Activated B cell treated with CpG ODN at 0.5 μM for 24 hours (primary cell): ENCODE measurements around the gene TFPI2. TPM values are rescaled to one million over a fixed set of nuclear protein-coding genes. Genes with fewer than 3 reads are reported as not detected.

Source experiments
- ATAC-seq: fragments of 200-7000 bp; cut with Tn5 transposase; one replicate; pipeline ENCODE4 v1.10.0; 2021; ENCODE audit warnings: low read depth, mild to moderate bottlenecking, moderate library complexity
- CTCF ChIA-PET: fragments of 350-600 bp; sonication (Branson Sonifier 250); formaldehyde crosslinking; loops from one replicate; lab custom pipeline; 2021; ENCODE audit warnings: antibody characterized with exemption; lab: Charles Lee
- POLR2A ChIA-PET: fragments of 350-600 bp; sonication (Branson Sonifier 250); formaldehyde crosslinking; loops from one replicate; lab custom pipeline; 2021; ENCODE audit warnings: antibody characterized with exemption; lab: Charles Lee
- DNase-seq: peaks from one replicate; pipeline ENCODE4 v3.0.0; 2022
- H3K27ac Mint-ChIP-seq: one replicate; pipeline ENCODE4 v1.8.0; 2020; ENCODE audit warnings: mixed read lengths
- H3K27me3 Mint-ChIP-seq: one replicate; pipeline ENCODE4 v1.8.0; 2021; ENCODE audit warnings: mixed read lengths
- H3K36me3 Mint-ChIP-seq: one replicate; pipeline ENCODE4 v1.8.0; 2021; ENCODE audit warnings: low read depth, mixed read lengths
- H3K4me1 Mint-ChIP-seq: one replicate; pipeline ENCODE4 v1.8.0; 2021; ENCODE audit warnings: mixed read lengths
- H3K4me3 Mint-ChIP-seq: one replicate; pipeline ENCODE4 v1.8.0; 2020; ENCODE audit warnings: mild to moderate bottlenecking, mixed read lengths
- H3K9me3 Mint-ChIP-seq: one replicate; pipeline ENCODE4 v1.8.0; 2020; ENCODE audit warnings: mixed read lengths
- intact Hi-C: fragments of 100-400 bp; cut with micrococcal nuclease; formaldehyde crosslinking; loops from one replicate; pipeline ENCODE4 v1.15.1; 2024
- total RNA-seq: library from RNA; stranded (reverse); gene quantifications from 2 replicates; pipeline ENCODE4 v1.2.3, GENCODE V29; 2022
- TF ChIP-seq, protein P1 (sequence below): fragments of 200-600 bp; IDR thresholded peaks from one replicate; pipeline ENCODE4 v1.8.0; 2022; ENCODE audit warnings: antibody characterized with exemption, mild to moderate bottlenecking

TFPI2 gene
- total RNA-seq, 1 donor from 2014 or later, result 1.4 TPM

DNA sequence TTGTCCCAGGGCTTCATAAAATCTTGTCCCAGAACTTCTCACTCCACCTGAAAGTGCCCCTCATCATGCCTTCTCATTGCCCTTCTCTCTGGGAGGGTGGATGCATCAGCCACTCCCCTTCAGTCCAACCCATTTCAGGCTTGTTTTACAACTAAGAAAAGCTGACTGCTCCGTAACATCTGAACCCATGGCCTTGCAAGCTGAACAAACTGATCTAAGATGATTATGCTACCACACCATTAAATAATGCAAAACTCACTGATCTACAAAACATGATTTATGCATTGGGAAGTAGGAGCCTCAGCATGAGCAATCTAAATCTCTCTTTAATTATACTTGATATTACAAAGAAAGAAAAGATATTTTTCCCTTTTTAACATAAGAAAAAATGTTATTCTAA, 34.8 kb downstream of the TFPI2 start:
- TF ChIP-seq, protein P1, sequence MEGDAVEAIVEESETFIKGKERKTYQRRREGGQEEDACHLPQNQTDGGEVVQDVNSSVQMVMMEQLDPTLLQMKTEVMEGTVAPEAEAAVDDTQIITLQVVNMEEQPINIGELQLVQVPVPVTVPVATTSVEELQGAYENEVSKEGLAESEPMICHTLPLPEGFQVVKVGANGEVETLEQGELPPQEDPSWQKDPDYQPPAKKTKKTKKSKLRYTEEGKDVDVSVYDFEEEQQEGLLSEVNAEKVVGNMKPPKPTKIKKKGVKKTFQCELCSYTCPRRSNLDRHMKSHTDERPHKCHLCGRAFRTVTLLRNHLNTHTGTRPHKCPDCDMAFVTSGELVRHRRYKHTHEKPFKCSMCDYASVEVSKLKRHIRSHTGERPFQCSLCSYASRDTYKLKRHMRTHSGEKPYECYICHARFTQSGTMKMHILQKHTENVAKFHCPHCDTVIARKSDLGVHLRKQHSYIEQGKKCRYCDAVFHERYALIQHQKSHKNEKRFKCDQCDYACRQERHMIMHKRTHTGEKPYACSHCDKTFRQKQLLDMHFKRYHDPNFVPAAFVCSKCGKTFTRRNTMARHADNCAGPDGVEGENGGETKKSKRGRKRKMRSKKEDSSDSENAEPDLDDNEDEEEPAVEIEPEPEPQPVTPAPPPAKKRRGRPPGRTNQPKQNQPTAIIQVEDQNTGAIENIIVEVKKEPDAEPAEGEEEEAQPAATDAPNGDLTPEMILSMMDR, result no peak
- Mint-ChIP-seq H3K27me3 (peaks cover 12% of the 10 kb centered on the region), H3K9me3 (no peaks in the 10 kb centered on the region), H3K4me1 (no peaks in the 10 kb centered on the region), H3K36me3 (no peaks in the 10 kb centered on the region), H3K27ac (no peak overlapping the region), H3K4me3 (no peak overlapping the region)
- ATAC-seq (no peak), DNase-seq (no peak)
- CTCF ChIA-PET, result interaction anchor here (0.5 kb wide), 1 partner anchor 32 kb away, joined by 3 read pairs; no protein-coding TSS in a partner anchor
- POLR2A ChIA-PET, result no interaction called here
- intact Hi-C loops, result no loop called here

GRCh38 chr7:93854480-93854879, 36.1 kb downstream of the TFPI2 start:
- Mint-ChIP-seq H3K27ac (no peak overlapping the region), H3K4me3 (no peak overlapping the region), H3K36me3 (no peaks in the 10 kb centered on the region), H3K4me1 (no peaks in the 10 kb centered on the region), H3K27me3 (peaks cover 12% of the 10 kb centered on the region), H3K9me3 (no peaks in the 10 kb centered on the region)
- no peak for DNase-seq
- TF ChIP-seq, protein P1, result no peak
- ChIA-PET POLR2A (no interaction called here), CTCF (no interaction called here)
- no peak for ATAC-seq
- intact Hi-C loops, result no loop called here

- H3K4me3 Mint-ChIP-seq, result no peak overlapping the region
- intact Hi-C loops, result no loop called here
- H3K36me3 Mint-ChIP-seq, result no peaks in the 10 kb centered on the region
- no peak overlapping the region for H3K27ac Mint-ChIP-seq
- ChIA-PET CTCF (no interaction called here), POLR2A (no interaction called here)
- H3K9me3 Mint-ChIP-seq, result no peaks in the 10 kb centered on the region
- TF ChIP-seq, protein P1, result no peak
- H3K27me3 Mint-ChIP-seq, result peaks cover 9% of the 10 kb centered on the region
- no peaks in the 10 kb centered on the region for H3K4me1 Mint-ChIP-seq
- no peak for ATAC-seq
- DNase-seq, result no peak
Observed at GRCh38 chr7:93851536-93851935, 39.0 kb downstream of the TFPI2 start.

DNA sequence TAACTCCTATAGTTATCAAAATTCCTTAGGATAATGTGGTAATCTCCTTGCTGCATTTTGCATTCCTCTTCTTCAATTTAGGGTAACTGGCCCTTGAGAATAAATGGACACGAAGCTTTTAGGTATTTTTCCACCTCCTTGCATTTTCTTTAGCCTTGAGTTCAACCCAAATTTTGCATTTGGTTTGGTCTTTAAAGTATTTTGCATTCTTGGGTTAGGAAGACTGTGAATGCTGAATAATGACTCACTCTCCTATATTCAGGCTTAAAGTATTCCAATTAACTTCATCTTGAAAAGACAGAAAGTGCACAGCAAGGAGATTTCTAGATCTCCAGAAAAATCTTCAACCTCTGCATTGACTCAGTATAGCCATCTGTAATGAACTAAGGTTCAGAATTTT, 47.3 kb downstream of the TFPI2 start:
- no peak overlapping the region for H3K27ac Mint-ChIP-seq
- intact Hi-C loops, result no loop called here
- peaks cover 7% of the 10 kb centered on the region for H3K4me1 Mint-ChIP-seq
- H3K9me3 Mint-ChIP-seq, result no peaks in the 10 kb centered on the region
- DNase-seq (no peak), ATAC-seq (no peak)
- H3K36me3 Mint-ChIP-seq, result no peaks in the 10 kb centered on the region
- no peak overlapping the region for H3K4me3 Mint-ChIP-seq
- ChIA-PET CTCF (no interaction called here), POLR2A (no interaction called here)
- TF ChIP-seq, protein P1, result no peak
- peaks cover 3% of the 10 kb centered on the region for H3K27me3 Mint-ChIP-seq

GRCh38 chr7:93838966-93839365, 51.6 kb downstream of the TFPI2 start:
- DNase-seq (no peak), ATAC-seq (no peak)
- H3K4me3 Mint-ChIP-seq, result no peak overlapping the region
- ChIA-PET POLR2A (no interaction called here), CTCF (no interaction called here)
- H3K4me1 Mint-ChIP-seq, result peaks cover 7% of the 10 kb centered on the region
- intact Hi-C loops, result no loop called here
- H3K27ac Mint-ChIP-seq, result no peak overlapping the region
- TF ChIP-seq, protein P1, result no peak
- H3K9me3 Mint-ChIP-seq, result no peaks in the 10 kb centered on the region
- H3K27me3 Mint-ChIP-seq, result no peaks in the 10 kb centered on the region
- no peaks in the 10 kb centered on the region for H3K36me3 Mint-ChIP-seq
